Kidney (tissue), 14 donors: ENCODE results near the gene DNAAF5. TPM values are rescaled to one million over a fixed set of nuclear protein-coding genes. Genes with fewer than 3 reads are reported as not detected.
"Not testable (repeated sequence)": the region's sequence is repeated elsewhere in the genome, so short reads cannot be mapped to it uniquely, and the experiment has no call there.

Experiments used
- DNase-seq, 5 donors: peaks; one replicate each; pipeline ENCODE4 v3.0.0-alpha.2; 2013 to 2020
- FAIRE-seq: peaks from 2 replicates; lab custom pipeline; 2012; peaks lifted over from hg19 to GRCh38; lab: Jason Lieb, UNC
- H3K27ac ChIP-seq, 2 donors: one replicate each; pipeline ENCODE4 v1.7.0; 2013; ENCODE audit warnings: low read depth in 2 of 2, low read length in 2 of 2, inconsistent platforms in 1 of 2
- H3K27me3 ChIP-seq: one replicate; pipeline ENCODE4 v1.7.1; 2013; ENCODE audit warnings: low read length, inconsistent platforms; ENCODE audit not compliant: control insufficient read depth, insufficient read depth
- H3K36me3 ChIP-seq, 3 donors: one replicate each; pipeline versions ENCODE4 v1.7.0 to v1.7.1; 2013; ENCODE audit warnings: low read length in 3 of 3, control low read depth in 1 of 3, inconsistent platforms in 1 of 3; ENCODE audit not compliant: insufficient read depth in 3 of 3, control insufficient read depth in 2 of 3
- H3K4me1 ChIP-seq, 3 donors: one replicate each; pipeline versions ENCODE4 v1.7.0 to v1.7.1; 2013; ENCODE audit warnings: low read length in 3 of 3, inconsistent platforms in 1 of 3, low read depth in 1 of 3; ENCODE audit not compliant: control insufficient read depth in 2 of 3, insufficient read depth in 2 of 3
- H3K4me3 ChIP-seq, 3 donors: one replicate each; pipeline versions ENCODE4 v1.7.0 to v1.8.1; 2013; ENCODE audit warnings: low read length in 3 of 3, control low read depth in 1 of 3, inconsistent platforms in 1 of 3
- H3K9ac ChIP-seq, 3 donors: one replicate each; pipeline versions ENCODE4 v1.7.0 to v1.7.1; 2013; ENCODE audit warnings: low read length in 3 of 3, control low read depth in 1 of 3, inconsistent platforms in 1 of 3
- H3K9me3 ChIP-seq, 3 donors: one replicate each; pipeline versions ENCODE4 v1.7.0 to v1.7.1; 2013; ENCODE audit warnings: low read length in 3 of 3, control low read depth in 1 of 3, inconsistent platforms in 1 of 3; ENCODE audit not compliant: control insufficient read depth in 2 of 3, insufficient read depth in 1 of 3
- intact Hi-C: fragments of 100-400 bp; cut with DNase I; formaldehyde crosslinking; loops from one replicate; pipeline ENCODE4 v1.11.1; 2022
- polyA plus RNA-seq: library from polyadenylated mRNA; stranded (reverse); fragments of 350-450 nt; fragmentation: Illumina TruSeq; extraction: RNeasy Lipid Tissue Mini Kit (QIAGEN cat#74804); gene quantifications from one replicate; pipeline ENCODE4 v1.2.3, GENCODE V29; 2014; ENCODE audit warnings: low read depth, low replicate concordance; ENCODE audit not compliant: insufficient read depth
- total RNA-seq: library from RNA; stranded (reverse); fragmentation: NEBNext Ultra II Directional; extraction: Animal tissue kit (Norgen Biotek cat#: 25700); gene quantifications from one replicate; pipeline ENCODE4 v1.2.1, GENCODE V29; 2021
- TF ChIP-seq, protein P1 (sequence below): IDR thresholded peaks from 3 replicates; pipeline ENCODE4 v1.5.1; 2012; ENCODE audit warnings: mild to moderate bottlenecking, moderate library complexity, borderline replicate concordance; ENCODE audit not compliant: insufficient read depth; ENCODE audit errors: extremely low read depth
- donor health status: control.
- donor health status: control.
- donor health status: control.
- donor health status: control.
- donor health status: control.
- donor health status: DM: yes; HTN: yes; CAD: no.
- donor health status: Normal renal cell carcinoma (clear cell type).

Gene DNAAF5
- total and polyA plus RNA-seq, 2 donors from 2014 or later: 11.6 to 29.7 TPM

DNA sequence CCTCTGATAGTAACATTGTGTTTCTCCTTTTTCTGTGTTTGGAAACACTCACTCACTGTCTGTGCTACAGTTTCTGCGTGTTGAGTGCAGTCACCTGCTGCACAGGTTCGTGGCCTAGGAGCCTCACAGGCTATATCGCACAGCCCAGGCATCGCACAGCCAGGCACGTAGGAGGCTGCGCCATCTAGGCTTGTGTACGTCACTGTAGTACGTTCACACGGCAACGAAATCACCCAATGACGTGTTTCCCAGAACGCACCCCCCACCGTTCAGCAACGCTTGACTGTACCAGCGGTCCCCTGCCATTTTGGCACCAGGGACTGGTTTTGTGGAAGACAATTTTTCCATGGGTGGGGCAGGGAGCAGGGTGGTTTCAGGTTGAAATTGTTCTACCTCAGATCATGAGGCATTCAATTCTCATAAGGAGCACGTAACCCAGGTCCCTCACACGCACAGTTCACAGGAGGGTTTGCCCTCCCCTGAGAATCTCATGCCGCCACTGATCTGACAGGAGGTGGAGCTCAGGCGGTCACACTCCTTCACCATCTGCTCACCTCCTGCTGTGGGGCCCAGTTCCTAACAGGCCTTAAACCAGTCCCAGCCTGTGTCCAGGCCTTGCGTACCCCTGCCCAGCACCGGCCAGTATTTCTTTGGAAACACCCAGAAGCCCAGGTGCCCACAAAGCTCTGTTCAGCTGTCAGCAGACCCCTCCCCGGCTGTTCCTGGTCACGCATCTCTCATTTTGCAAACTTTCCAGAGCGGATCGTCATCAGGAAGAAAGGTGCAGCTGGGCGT is 23.8 kb downstream of the DNAAF5 start:
- Histone ChIP-seq H3K27ac (no peak overlapping the region), H3K9me3 (no peaks in the 10 kb centered on the region), H3K27me3 (no peaks in the 10 kb centered on the region), H3K4me1 (no peaks in the 10 kb centered on the region), H3K4me3 (no peak overlapping the region), H3K9ac (no peak overlapping the region), H3K36me3 (peaks cover 3 to 12% (median 7%) of the 10 kb centered on the region in 3 donors)
- intact Hi-C loops: no loop called here
- TF ChIP-seq, protein P1, sequence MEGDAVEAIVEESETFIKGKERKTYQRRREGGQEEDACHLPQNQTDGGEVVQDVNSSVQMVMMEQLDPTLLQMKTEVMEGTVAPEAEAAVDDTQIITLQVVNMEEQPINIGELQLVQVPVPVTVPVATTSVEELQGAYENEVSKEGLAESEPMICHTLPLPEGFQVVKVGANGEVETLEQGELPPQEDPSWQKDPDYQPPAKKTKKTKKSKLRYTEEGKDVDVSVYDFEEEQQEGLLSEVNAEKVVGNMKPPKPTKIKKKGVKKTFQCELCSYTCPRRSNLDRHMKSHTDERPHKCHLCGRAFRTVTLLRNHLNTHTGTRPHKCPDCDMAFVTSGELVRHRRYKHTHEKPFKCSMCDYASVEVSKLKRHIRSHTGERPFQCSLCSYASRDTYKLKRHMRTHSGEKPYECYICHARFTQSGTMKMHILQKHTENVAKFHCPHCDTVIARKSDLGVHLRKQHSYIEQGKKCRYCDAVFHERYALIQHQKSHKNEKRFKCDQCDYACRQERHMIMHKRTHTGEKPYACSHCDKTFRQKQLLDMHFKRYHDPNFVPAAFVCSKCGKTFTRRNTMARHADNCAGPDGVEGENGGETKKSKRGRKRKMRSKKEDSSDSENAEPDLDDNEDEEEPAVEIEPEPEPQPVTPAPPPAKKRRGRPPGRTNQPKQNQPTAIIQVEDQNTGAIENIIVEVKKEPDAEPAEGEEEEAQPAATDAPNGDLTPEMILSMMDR: no peak
- DNase-seq (peak in 2 of 5 donors; percentile 32 to 53), FAIRE-seq (no peak)

DNA sequence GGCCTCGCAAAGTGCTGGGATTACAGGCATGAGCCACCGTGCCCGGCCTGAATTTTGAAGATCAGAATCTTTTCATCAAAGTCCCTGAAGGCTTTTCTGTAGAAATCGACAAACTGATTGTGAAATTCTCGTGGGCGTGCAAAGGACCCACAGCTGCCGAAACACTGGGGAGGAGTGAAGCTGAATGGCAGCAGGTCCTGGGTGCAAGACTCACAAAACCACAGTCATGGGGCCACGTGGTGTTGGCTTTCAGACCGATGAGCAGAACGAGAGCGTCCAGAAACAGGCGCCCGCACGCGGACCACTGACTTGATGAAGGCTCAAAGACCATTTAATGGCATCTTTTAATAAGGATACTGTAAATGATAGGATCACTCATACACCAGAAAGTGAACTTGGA is 25.3 kb downstream of the DNAAF5 start:
- Histone ChIP-seq H3K9ac (no peak overlapping the region), H3K4me1 (no peaks in the 10 kb centered on the region), H3K4me3 (no peak overlapping the region), H3K27me3 (no peaks in the 10 kb centered on the region), H3K9me3 (no peaks in the 10 kb centered on the region), H3K27ac (no peak overlapping the region), H3K36me3 (peaks cover 0 to 19% (median 3%) of the 10 kb centered on the region in 3 donors)
- intact Hi-C loops: no loop called here
- DNase-seq (peak in 2 of 5 donors; percentile 2 to 39), FAIRE-seq (no peak)
- TF ChIP-seq, protein P1: no peak

DNA sequence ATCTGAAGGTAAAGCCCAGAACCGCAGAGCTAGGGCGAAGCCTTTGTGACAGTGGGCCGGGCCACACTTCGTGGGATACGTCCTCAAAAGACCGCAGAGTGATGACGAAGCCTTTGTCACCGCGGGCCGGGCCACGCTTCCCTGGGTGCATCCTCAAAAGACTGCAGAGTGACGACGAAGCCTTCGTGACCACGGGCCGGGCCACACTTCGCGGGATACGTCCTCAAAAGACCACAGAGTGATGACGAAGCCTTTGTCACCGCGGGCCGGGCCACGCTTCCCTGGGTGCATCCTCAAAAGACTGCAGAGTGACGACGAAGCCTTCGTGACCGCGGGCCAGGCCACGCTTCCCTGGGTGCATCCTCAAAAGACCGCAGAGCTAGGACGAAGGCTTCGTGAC is 25.8 kb downstream of the DNAAF5 start:
- H3K9ac ChIP-seq, H3K27me3 ChIP-seq, H3K27ac ChIP-seq, H3K4me1 ChIP-seq, FAIRE-seq, H3K4me3 ChIP-seq, H3K9me3 ChIP-seq, intact Hi-C loops: not testable (repeated sequence)
- DNase-seq: peak in 1 of 5 donors; percentile 58
- H3K36me3 ChIP-seq: peaks cover 0 to 19% (median 3%) of the 10 kb centered on the region in 3 donors

DNA sequence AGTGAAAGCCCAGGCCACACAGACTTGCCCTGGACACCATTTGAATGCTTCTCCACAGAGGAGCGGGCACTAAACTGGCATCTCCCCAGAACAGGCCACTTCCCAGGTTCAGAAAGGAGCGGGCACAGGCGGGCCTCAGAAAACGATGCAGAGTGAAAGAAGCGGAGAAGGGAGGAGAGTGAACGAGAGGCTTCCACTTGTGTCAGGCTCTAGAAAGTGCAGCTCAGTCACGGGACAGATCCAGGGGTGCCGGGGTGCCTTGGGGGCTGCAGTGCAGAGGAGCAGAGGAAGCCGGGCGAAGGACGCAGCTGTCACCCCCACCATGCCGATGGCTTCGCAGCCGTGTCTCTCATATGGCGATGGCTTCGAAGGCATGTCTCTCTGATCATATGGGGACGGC is 26.7 kb downstream of the DNAAF5 start:
- no peaks in the 10 kb centered on the region for H3K9me3 ChIP-seq
- H3K36me3 ChIP-seq: peaks cover 0 to 23% (median 3%) of the 10 kb centered on the region in 3 donors
- H3K4me3 ChIP-seq: no peak overlapping the region
- TF ChIP-seq, protein P1: no peak
- no peaks in the 10 kb centered on the region for H3K4me1 ChIP-seq
- FAIRE-seq: no peak
- peak in 1 of 5 donors; percentile 47 for DNase-seq
- H3K27ac ChIP-seq: no peak overlapping the region
- intact Hi-C loops: no loop called here
- H3K9ac ChIP-seq: no peak overlapping the region
- no peaks in the 10 kb centered on the region for H3K27me3 ChIP-seq
